Measurements from ENCODE around the gene CCSAP.

Gene CCSAP

GRCh38 chr1:229365569-229365968 is 22.7 kb upstream of the CCSAP start:
- H3K36me3 ChIP-seq (ENCODE audit: control insufficient read depth in 2 of 2, insufficient read depth in 1 of 2, low read length in 2 of 2), result no peaks in the 10 kb centered on the region
- no peak overlapping the region for H3K4me3 ChIP-seq (ENCODE audit: low read depth, low read length)
- no peaks in the 10 kb centered on the region for H3K9me3 ChIP-seq (ENCODE audit: control insufficient read depth, insufficient read depth, low read depth, low read length)
- no peak overlapping the region for H3K27ac ChIP-seq (ENCODE audit: extremely low read depth, low read depth, low read length)
- ChIA-PET CTCF (interaction anchor here (0.7 kb wide), 2 partner anchors 17 to 24 kb away, joined by 4 read pairs; no protein-coding TSS in a partner anchor), POLR2A (no interaction called here)
- 0 out of 2 replicates have a peak, but pooled peaks cover under 1% of the 10 kb centered on the region for H3K4me1 ChIP-seq (ENCODE audit: control insufficient read depth, insufficient read depth, low read length)
- no peak for TF ChIP-seq ZNF701 (tag by site-specific recombination; IDR thresholded peaks at IDR 0.05)
- no peak for TF ChIP-seq ZNF610 (tag by site-specific recombination; IDR thresholded peaks at IDR 0.05; ENCODE audit: borderline replicate concordance)
- no peak for TF ChIP-seq ZNF692 (tag by site-specific recombination; IDR thresholded peaks at IDR 0.05)
- TF ChIP-seq ZNF302 (tag by site-specific recombination; IDR thresholded peaks at IDR 0.05; ENCODE audit: low read depth), result no peak
- 0 out of 2 replicates have a peak, but pooled peaks have one; percentile 16 for TF ChIP-seq ZNF513 (tag by site-specific recombination; IDR thresholded peaks at IDR 0.05)
- peak; percentile 59 for TF ChIP-seq ZNF341 (tag by site-specific recombination; IDR thresholded peaks at IDR 0.05; ENCODE audit: low read depth)
- no peak for TF ChIP-seq IKZF3 (tag by site-specific recombination; IDR thresholded peaks at IDR 0.05)
- no peak for TF ChIP-seq ZSCAN5A (tag by site-specific recombination; IDR thresholded peaks at IDR 0.05)
- no peak for TF ChIP-seq ZNF292 (tag by site-specific recombination; IDR thresholded peaks at IDR 0.05; ENCODE audit: borderline replicate concordance, low read depth)

GRCh38 chr1:229364207-229365065 is 21.6 kb upstream of the CCSAP start:
- ChIA-PET POLR2A (no interaction called here), CTCF (no interaction called here)
- H3K36me3 ChIP-seq (ENCODE audit: control insufficient read depth in 2 of 2, insufficient read depth in 1 of 2, low read length in 2 of 2), result no peaks in the 10 kb centered on the region
- TF ChIP-seq ZNF677 (tag by site-specific recombination; IDR thresholded peaks at IDR 0.05) (no peak), ZNF175 (tag by site-specific recombination; IDR thresholded peaks at IDR 0.05) (no peak), ZNF645 (tag by site-specific recombination; IDR thresholded peaks at IDR 0.05) (no peak), YY2 (tag by site-specific recombination; IDR thresholded peaks at IDR 0.05) (no peak), ZNF776 (tag by site-specific recombination; IDR thresholded peaks at IDR 0.05; ENCODE audit: borderline replicate concordance) (no peak), MEIS1 (CRISPR knock-in tag; IDR thresholded peaks at IDR 0.05; ENCODE audit: borderline replicate concordance) (no peak), ZNF544 (tag by site-specific recombination; IDR thresholded peaks at IDR 0.05) (no peak), ZNF211 (tag by site-specific recombination; IDR thresholded peaks at IDR 0.05; ENCODE audit: low read depth) (no peak), ZNF747 (tag by site-specific recombination; IDR thresholded peaks at IDR 0.05) (no peak)
- no peaks in the 10 kb centered on the region for H3K9me3 ChIP-seq (ENCODE audit: control insufficient read depth, insufficient read depth, low read depth, low read length)
- H3K27ac ChIP-seq (ENCODE audit: extremely low read depth, low read depth, low read length), result no peak overlapping the region
- H3K4me3 ChIP-seq (ENCODE audit: low read depth, low read length), result no peak overlapping the region
- no peaks in the 10 kb centered on the region for H3K4me1 ChIP-seq (ENCODE audit: control insufficient read depth, insufficient read depth, low read length)
